MCF 10A (cell line): ENCODE data around the gene TBC1D9. TPM values are rescaled to one million over a fixed set of nuclear protein-coding genes. Genes with fewer than 3 reads are reported as not detected.

Experiments
- BruUV-seq: library from RNA; stranded (reverse); fragments of 400-500 nt; replicated peaks from 2 replicates; lab custom pipeline; 2021; lab: Mats Ljungman, UMichigan
- CTCF ChIA-PET: fragments of 300-600 bp; sonication (Branson Sonifier 250); formaldehyde crosslinking; extraction: SDS; loops from one replicate; lab custom pipeline; 2021; ENCODE audit warnings: antibody characterized with exemption, inconsistent platforms; lab: Yijun Ruan, JAX
- POLR2A ChIA-PET: fragments of 300-600, 350-650 bp; sonication (Branson Sonifier 250); formaldehyde crosslinking; extraction: SDS; loops from one replicate; lab custom pipeline; 2020; ENCODE audit warnings: antibody characterized with exemption, inconsistent platforms; lab: Yijun Ruan, JAX
- DNase-seq: peaks from one replicate; pipeline ENCODE4 v3.0.0-alpha.2; 2018; ENCODE audit not compliant: unreplicated experiment
- H3K27ac Mint-ChIP-seq: one replicate; pipeline ENCODE4 v1.8.0; 2022; ENCODE audit warnings: mild to moderate bottlenecking, low read depth, mixed read lengths; ENCODE audit not compliant: unreplicated experiment
- H3K27me3 Mint-ChIP-seq: one replicate; pipeline ENCODE4 v1.8.0; 2022; ENCODE audit warnings: mixed read lengths; ENCODE audit not compliant: insufficient read depth, unreplicated experiment
- H3K36me3 Mint-ChIP-seq: one replicate; pipeline ENCODE4 v1.8.0; 2022; ENCODE audit warnings: mild to moderate bottlenecking, moderate library complexity, mixed read lengths; ENCODE audit not compliant: insufficient read depth, unreplicated experiment
- H3K4me1 Mint-ChIP-seq: one replicate; pipeline ENCODE4 v1.8.0; 2022; ENCODE audit warnings: mixed read lengths; ENCODE audit not compliant: insufficient read depth, unreplicated experiment
- H3K4me3 Mint-ChIP-seq: one replicate; pipeline ENCODE4 v1.8.0; 2022; ENCODE audit warnings: mild to moderate bottlenecking, moderate library complexity, mixed read lengths; ENCODE audit not compliant: unreplicated experiment
- H3K9me3 Mint-ChIP-seq: one replicate; pipeline ENCODE4 v1.8.0; 2022; ENCODE audit warnings: mixed read lengths; ENCODE audit not compliant: unreplicated experiment
- CTCF ChIP-seq: fragments of 200-600 bp; IDR thresholded peaks from one replicate; pipeline ENCODE4 v1.8.0; 2022; ENCODE audit warnings: antibody characterized with exemption, mild to moderate bottlenecking; ENCODE audit not compliant: unreplicated experiment
- intact Hi-C: fragments of 100-400 bp; cut with micrococcal nuclease; formaldehyde crosslinking; loops from 2 replicates; pipeline ENCODE4 v1.14.1; 2022
- total RNA-seq: library from RNA; stranded (reverse); gene quantifications from 2 replicates; pipeline ENCODE4 v1.2.3, GENCODE V29; 2022

The TBC1D9 gene
- total RNA-seq, 1 experiment from 2014 or later, result 17.4 TPM

- CTCF ChIA-PET, result interaction anchor here (0.8 kb wide), 1 partner anchor 129 kb away, joined by 3 read pairs; no protein-coding TSS in a partner anchor
- Mint-ChIP-seq H3K4me3 (no peak overlapping the region), H3K4me1 (peaks cover 23% of the 10 kb centered on the region)
Measured at GRCh38 chr4:140736669-140737343, 19.4 kb downstream of the TBC1D9 start.

GRCh38 chr4:140735779-140736391 is 20.3 kb downstream of the TBC1D9 start:
- Mint-ChIP-seq H3K9me3 (no peaks in the 10 kb centered on the region), H3K36me3 (peaks cover 6% of the 10 kb centered on the region), H3K4me3 (no peak overlapping the region), H3K4me1 (peaks cover 22% of the 10 kb centered on the region), H3K27ac (no peak overlapping the region), H3K27me3 (no peaks in the 10 kb centered on the region)
- intact Hi-C loops, result no loop called here
- POLR2A ChIA-PET, result interaction anchor here (0.8 to 1.2 kb wide), 3 partner anchors 15 to 21 kb away, joined by 3 to 5 read pairs (median 4); partner anchors contain the start of gene TBC1D9
- CTCF ChIA-PET, result no interaction called here
- no TSS peak for BruUV-seq
- TF ChIP-seq CTCF, result no peak
- no peak for DNase-seq

More at GRCh38 chr4:140736669-140737343, 19.4 kb downstream of the TBC1D9 start:
- Mint-ChIP-seq H3K27me3 (no peaks in the 10 kb centered on the region), H3K27ac (no peak overlapping the region), H3K36me3 (peaks cover 6% of the 10 kb centered on the region), H3K9me3 (no peaks in the 10 kb centered on the region)
- BruUV-seq, result no TSS peak
- no peak for DNase-seq
- intact Hi-C loops, result no loop called here
- POLR2A ChIA-PET, result interaction anchor here (0.9 kb wide), 1 partner anchor 17 kb away, joined by 3 read pairs; no protein-coding TSS in a partner anchor
- no peak for TF ChIP-seq CTCF

- CTCF ChIA-PET, result interaction anchor here (1.0 kb wide), 1 partner anchor 375 kb away, joined by 3 read pairs; no protein-coding TSS in a partner anchor
- intact Hi-C loops, result no loop called here
- no peak overlapping the region for H3K27ac Mint-ChIP-seq
Measured at GRCh38 chr4:140735317-140735716, 20.9 kb downstream of the TBC1D9 start.

More at GRCh38 chr4:140735317-140735716, 20.9 kb downstream of the TBC1D9 start:
- POLR2A ChIA-PET, result interaction anchor here (0.8 to 1.2 kb wide), 3 partner anchors 15 to 21 kb away, joined by 3 to 5 read pairs (median 4); partner anchors contain the start of gene TBC1D9
- Mint-ChIP-seq H3K4me3 (no peak overlapping the region), H3K9me3 (no peaks in the 10 kb centered on the region), H3K36me3 (peaks cover 6% of the 10 kb centered on the region), H3K4me1 (peaks cover 18% of the 10 kb centered on the region), H3K27me3 (no peaks in the 10 kb centered on the region)
- TF ChIP-seq CTCF, result no peak
- no peak for DNase-seq
- BruUV-seq, result no TSS peak
